Brain microvascular endothelial cell (primary cell): ENCODE measurements around the gene MOSMO.
"Not testable (repeated sequence)": the region's sequence is repeated elsewhere in the genome, so short reads cannot be mapped to it uniquely, and the experiment has no call there.

Experiments used
- DNase-seq: peaks from one replicate; pipeline ENCODE4 v3.0.0-alpha.2; 2020
- H3K27ac ChIP-seq: fragments of 250-450 bp; sonication (Bioruptor Pico); 2 replicates; pipeline ENCODE4 v1.5.1; 2020; ENCODE audit warnings: mild to moderate bottlenecking, moderate library complexity
- H3K27me3 ChIP-seq: fragments of 250-450 bp; sonication (Bioruptor Pico); replicated peaks from 2 replicates; pipeline ENCODE4 v1.5.1; 2020; ENCODE audit warnings: mild to moderate bottlenecking
- H3K36me3 ChIP-seq: fragments of 250-450 bp; sonication (Bioruptor Pico); replicated peaks from 2 replicates; pipeline ENCODE4 v1.5.1; 2020; ENCODE audit warnings: mild to moderate bottlenecking
- H3K4me3 ChIP-seq: 2 replicates; pipeline ENCODE4 v1.5.1; 2011; ENCODE audit warnings: low read depth, mild to moderate bottlenecking, control low read depth, low read length, moderate library complexity
- in situ Hi-C: cut with HindIII; loops from 2 replicates; pipeline ENCODE4 v1.10.0; 2017; ENCODE audit warnings: low sequenced_read_pairs, low pct_ligation_motif_present
- TF ChIP-seq, protein P1 (sequence below): IDR thresholded peaks from 2 replicates; pipeline ENCODE4 v1.5.1; 2011; ENCODE audit warnings: low read depth, mild to moderate bottlenecking, moderate library complexity, low read length, control low read depth, inconsistent platforms; ENCODE audit errors: missing control alignments

The MOSMO gene

DNA sequence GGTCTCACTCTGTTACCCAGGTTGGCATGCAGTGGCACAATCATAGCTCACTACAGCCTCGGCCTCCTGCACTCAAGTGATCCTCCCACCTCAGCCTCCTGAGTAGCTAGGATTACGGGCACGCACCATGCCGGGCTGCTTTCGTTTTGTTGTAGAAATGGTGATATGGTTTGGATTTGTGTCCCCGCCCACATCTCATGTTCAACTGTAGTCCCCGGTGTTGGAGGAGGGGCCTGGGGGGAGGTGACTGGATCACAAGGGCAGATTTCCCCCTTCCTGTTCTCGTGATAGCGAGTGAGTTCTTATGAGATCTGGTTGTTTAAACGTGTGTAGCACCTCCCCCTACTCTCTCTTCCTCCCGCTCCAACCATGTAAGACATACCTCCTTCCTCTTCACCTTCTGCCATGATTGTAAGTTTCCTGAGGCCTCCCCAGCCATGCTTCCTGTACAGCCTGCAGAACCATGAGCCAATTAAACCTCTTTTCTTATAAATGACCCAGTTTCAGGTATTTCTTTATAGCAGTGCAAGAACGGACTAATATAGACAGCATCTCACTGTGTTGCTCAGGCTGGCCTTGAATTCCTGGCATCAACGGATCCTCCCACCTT lies 12.9 kb upstream of the MOSMO start:
- TF ChIP-seq, protein P1, sequence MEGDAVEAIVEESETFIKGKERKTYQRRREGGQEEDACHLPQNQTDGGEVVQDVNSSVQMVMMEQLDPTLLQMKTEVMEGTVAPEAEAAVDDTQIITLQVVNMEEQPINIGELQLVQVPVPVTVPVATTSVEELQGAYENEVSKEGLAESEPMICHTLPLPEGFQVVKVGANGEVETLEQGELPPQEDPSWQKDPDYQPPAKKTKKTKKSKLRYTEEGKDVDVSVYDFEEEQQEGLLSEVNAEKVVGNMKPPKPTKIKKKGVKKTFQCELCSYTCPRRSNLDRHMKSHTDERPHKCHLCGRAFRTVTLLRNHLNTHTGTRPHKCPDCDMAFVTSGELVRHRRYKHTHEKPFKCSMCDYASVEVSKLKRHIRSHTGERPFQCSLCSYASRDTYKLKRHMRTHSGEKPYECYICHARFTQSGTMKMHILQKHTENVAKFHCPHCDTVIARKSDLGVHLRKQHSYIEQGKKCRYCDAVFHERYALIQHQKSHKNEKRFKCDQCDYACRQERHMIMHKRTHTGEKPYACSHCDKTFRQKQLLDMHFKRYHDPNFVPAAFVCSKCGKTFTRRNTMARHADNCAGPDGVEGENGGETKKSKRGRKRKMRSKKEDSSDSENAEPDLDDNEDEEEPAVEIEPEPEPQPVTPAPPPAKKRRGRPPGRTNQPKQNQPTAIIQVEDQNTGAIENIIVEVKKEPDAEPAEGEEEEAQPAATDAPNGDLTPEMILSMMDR = no peak
- in situ Hi-C loops = loop anchor here (25.0 kb wide), 1 partner anchor 92 kb away; the partner anchor contains the start of gene VWA3A
- Histone ChIP-seq H3K4me3 (no peak overlapping the region), H3K36me3 (no peaks in the 10 kb centered on the region), H3K27me3 (no peaks in the 10 kb centered on the region), H3K27ac (no peak overlapping the region)
- no peak for DNase-seq

GRCh38 chr16:21996923-21997696 lies 10.8 kb upstream of the MOSMO start:
- no peaks in the 10 kb centered on the region for H3K27me3 ChIP-seq
- no peak overlapping the region for H3K27ac ChIP-seq
- no peaks in the 10 kb centered on the region for H3K36me3 ChIP-seq
- no peak overlapping the region for H3K4me3 ChIP-seq
- no peak for DNase-seq
- TF ChIP-seq, protein P1 = no peak
- in situ Hi-C loops = loop anchor here (25.0 kb wide), 1 partner anchor 90 kb away; the partner anchor contains the start of gene VWA3A

DNA sequence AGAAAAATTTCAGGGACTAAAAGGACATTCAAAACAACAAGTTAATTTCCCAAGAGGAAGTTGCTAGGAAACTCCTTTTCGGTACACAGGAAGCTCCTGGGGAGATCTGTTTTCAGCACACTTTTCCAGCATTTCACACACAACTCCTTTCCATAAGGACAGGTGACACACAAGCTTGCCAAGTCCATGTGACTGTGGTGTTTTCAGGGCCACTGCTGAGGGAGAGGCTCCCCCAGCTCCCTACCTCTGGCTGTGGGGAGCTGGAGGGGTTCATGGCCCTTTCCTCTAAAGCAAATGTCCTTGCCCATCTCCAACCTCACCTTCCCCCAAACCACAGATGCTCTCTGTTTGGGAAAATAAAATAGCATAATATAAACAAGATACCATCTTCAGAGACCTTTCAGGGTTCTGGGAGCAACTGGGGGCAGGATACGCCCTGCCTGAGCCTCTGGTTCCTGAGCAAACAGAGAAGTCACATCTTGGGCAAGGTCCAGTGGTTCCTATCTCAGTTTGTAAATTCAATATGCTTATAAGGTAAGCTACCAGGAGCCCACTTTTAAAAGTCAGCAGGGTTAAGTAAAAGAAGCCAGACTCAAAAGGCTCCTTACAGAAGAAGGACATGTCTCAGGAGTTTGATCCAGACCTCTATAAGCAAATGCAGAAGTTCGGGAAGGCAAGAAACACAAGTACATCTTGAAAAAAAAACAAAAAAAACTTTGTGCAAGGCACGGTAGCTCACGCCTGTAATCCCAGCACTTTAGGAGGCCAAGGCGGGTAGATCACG lies 10.0 kb upstream of the MOSMO start:
- no peak overlapping the region for H3K27ac ChIP-seq
- no peak overlapping the region for H3K4me3 ChIP-seq
- in situ Hi-C loops = loop anchor here (25.0 kb wide), 1 partner anchor 89 kb away; the partner anchor contains the start of gene VWA3A
- no peaks in the 10 kb centered on the region for H3K27me3 ChIP-seq
- no peak for DNase-seq
- TF ChIP-seq, protein P1 = no peak
- H3K36me3 ChIP-seq = no peaks in the 10 kb centered on the region

DNA sequence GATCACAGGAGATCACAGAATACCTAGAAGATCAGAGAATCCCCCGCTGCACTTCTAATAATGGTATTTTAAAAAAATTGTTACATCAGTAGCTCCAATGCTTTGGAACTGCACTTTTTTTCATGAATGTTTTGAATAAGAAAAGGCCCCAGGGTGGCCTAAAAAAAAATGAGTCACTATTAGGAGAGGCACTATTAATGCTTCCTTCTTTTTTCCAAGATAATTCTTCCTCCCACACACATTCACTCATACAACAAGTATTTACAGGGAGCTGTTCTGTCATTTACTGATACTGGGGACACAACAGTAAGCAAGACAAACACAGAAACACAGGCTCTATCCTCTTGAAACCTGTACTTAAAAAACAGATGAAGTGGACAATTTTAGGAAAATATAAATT lies 6.3 kb upstream of the MOSMO start:
- Histone ChIP-seq H3K4me3 (no peak overlapping the region), H3K27ac (no peak overlapping the region), H3K27me3 (no peaks in the 10 kb centered on the region), H3K36me3 (no peaks in the 10 kb centered on the region)
- no peak for DNase-seq
- TF ChIP-seq, protein P1 = no peak
- in situ Hi-C loops = no loop called here

DNA sequence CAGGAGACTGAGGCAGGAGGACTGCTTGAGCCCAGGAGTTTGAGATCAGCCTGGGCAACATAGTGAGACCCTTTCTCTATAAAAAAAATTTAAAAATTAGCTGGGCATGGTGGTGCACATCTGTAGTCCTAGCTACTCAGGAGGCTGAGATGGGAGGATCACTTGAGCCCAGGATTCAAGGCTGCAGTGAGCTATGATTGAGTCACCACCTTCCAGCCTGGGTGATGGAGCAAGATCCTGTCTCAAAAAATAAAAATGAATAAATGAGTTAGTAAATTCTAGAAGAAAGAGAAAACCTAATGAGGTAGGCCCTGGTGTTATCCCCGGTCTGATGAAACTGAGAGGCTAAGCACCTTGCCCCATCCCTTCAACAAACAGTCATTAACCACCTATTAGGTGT lies 5.9 kb upstream of the MOSMO start:
- H3K4me3 ChIP-seq, H3K36me3 ChIP-seq, H3K27ac ChIP-seq, in situ Hi-C loops, DNase-seq, H3K27me3 ChIP-seq: not testable (repeated sequence)

DNA sequence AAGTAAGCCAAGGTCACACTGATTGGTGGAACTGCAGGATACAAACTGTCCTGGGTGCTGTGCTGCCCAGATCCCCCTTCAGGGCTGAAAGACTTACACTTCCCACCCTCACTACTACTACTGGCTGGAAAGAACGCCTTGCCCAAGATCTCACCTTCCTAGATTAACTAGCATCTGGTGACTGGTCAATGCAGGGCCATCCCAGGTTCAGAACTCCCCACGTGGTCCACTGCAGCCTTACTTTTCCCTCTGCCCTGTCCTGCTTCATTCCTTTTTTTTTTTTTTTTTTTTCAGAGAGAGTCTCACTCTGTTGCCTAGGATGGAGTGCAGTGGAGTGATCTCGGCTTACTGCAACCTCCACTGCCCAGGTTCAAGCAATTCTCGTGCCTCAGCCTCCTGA lies 4.7 kb upstream of the MOSMO start:
- TF ChIP-seq, protein P1 = no peak
- in situ Hi-C loops = no loop called here

More for the DNA sequence above, 4.7 kb upstream of the MOSMO start:
- H3K27ac ChIP-seq = no peak overlapping the region
- no peak overlapping the region for H3K4me3 ChIP-seq
- no peak for DNase-seq
- H3K36me3 ChIP-seq = no peaks in the 10 kb centered on the region
- H3K27me3 ChIP-seq = no peaks in the 10 kb centered on the region
